Ovary (tissue), 9 donors: ENCODE data around the gene CSAG2. TPM values are rescaled to one million over a fixed set of nuclear protein-coding genes. Genes with fewer than 3 reads are reported as not detected.
"Not testable (repeated sequence)": the region's sequence is repeated elsewhere in the genome, so short reads cannot be mapped to it uniquely, and the experiment has no call there.

ENCODE experiments used
- DNase-seq, 5 donors: peaks; one replicate each; pipeline ENCODE4 v3.0.0-alpha.2; 2019 to 2020
- H3K27ac ChIP-seq, 2 donors: fragments of 200-600 bp; one replicate each; pipeline versions ENCODE4 v1.5.1 to v1.8.0; 2019 to 2022
- H3K27me3 ChIP-seq: fragments of 200-600 bp; one replicate; pipeline ENCODE4 v1.8.0; 2022
- H3K36me3 ChIP-seq: fragments of 200-600 bp; sonication (generic); one replicate; pipeline ENCODE4 v1.5.1; 2019
- H3K4me1 ChIP-seq: one replicate; pipeline ENCODE4 v1.8.1; 2013; ENCODE audit warnings: mild to moderate bottlenecking, moderate library complexity; ENCODE audit not compliant: insufficient read depth
- H3K4me3 ChIP-seq: fragments of 200-600 bp; sonication (generic); one replicate; pipeline ENCODE4 v1.5.1; 2017
- H3K9me3 ChIP-seq, 2 donors: fragments of 200-600 bp in 1 of 2; sonication (generic) in 1 of 2; one replicate each; pipeline versions ENCODE4 v1.5.1 to v1.8.1; 2013 to 2019; ENCODE audit warnings: mild to moderate bottlenecking in 1 of 2, moderate library complexity in 1 of 2
- EP300 ChIP-seq: sonication (generic); formaldehyde crosslinking; IDR thresholded peaks from one replicate; pipeline ENCODE4 v1.6.1; 2017; ENCODE audit warnings: antibody characterized with exemption
- POLR2A ChIP-seq: fragments of 450-650 bp; IDR thresholded peaks from one replicate; pipeline ENCODE4 v1.6.1; 2017; ENCODE audit warnings: antibody characterized with exemption, mild to moderate bottlenecking, moderate library complexity
- WGBS, 3 donors: extraction: QIAGEN DNeasy Blood & Tissue Kit in 1 of 3; methylation state at CpG; one replicate each; pipeline versions ENCODE4 v1.1.5 to v1.1.7; 2013 to 2017; 5-methylcytosine and 5-hydroxymethylcytosine counted together
- intact Hi-C, 4 donors: fragments of 100-400 bp; cut with DNase I; formaldehyde crosslinking; loops; one replicate each; pipeline versions ENCODE4 v1.11.0 to v1.15.1; 2022 to 2023
- polyA plus RNA-seq, 2 donors: library from polyadenylated mRNA; stranded (reverse); fragments of 200-250 nt in 1 of 2; fragments of 350-450 nt in 1 of 2; fragmentation: Illumina TruSeq in 1 of 2; extraction: RNeasy Lipid Tissue Mini Kit (QIAGEN cat#74804) in 1 of 2; gene quantifications; one replicate each; pipeline ENCODE4 v1.2.3, GENCODE V29; 2013 to 2014
- total RNA-seq, 7 donors: library from RNA; depleted of rRNA in 2 of 7; stranded (reverse); fragments of >200 nt in 2 of 7; fragmentation: NEBNext Ultra II Directional in 3 of 7; extraction: Animal tissue kit (Norgen Biotek cat#: 25700) in 3 of 7; gene quantifications; one replicate each; pipeline versions ENCODE4 v1.1.0 to v1.2.4, GENCODE V29; 2016 to 2023
- TF ChIP-seq, protein P1 (sequence below), 3 donors: fragments of 450-650 bp in 2 of 3; fragments of 200-600 bp in 1 of 3; IDR thresholded peaks; one replicate each; pipeline versions ENCODE4 v1.5.1 to v1.8.0; 2016 to 2022; ENCODE audit warnings: antibody characterized with exemption in 3 of 3, mild to moderate bottlenecking in 1 of 3
- donor health status: DM: no; HTN: no; CAD: no; lungs with moderate emphysema.
- donor health status: DM: no; HTN: no; CAD: no.
- donor health status: Bipolar disorder and iron deficiency.
- donor health status: DM: yes; HTN: yes; CAD: no.
- donor health status: DM: no; HTN: no; CAD: no.
- donor health status: DM: yes; HTN: yes; CAD: no.

Gene CSAG2
- total and polyA plus RNA-seq, 9 donors: not detected

- H3K27ac ChIP-seq, H3K4me3 ChIP-seq, H3K27me3 ChIP-seq, intact Hi-C loops, H3K9me3 ChIP-seq, H3K4me1 ChIP-seq, H3K36me3 ChIP-seq: not testable (repeated sequence)
- 86 to 100% (median 87%) methylated on average over 3 to 4 of the region's 5 CpGs for WGBS, 3 donors
- peak in 1 of 5 donors; percentile 3 for DNase-seq
These were observed 8.7 kb downstream of the CSAG2 start for GRCh38 chrX:152700390-152700789.

GRCh38 chrX:152697952-152698931 lies 10.8 kb downstream of the CSAG2 start, which contains the start of gene MAGEA3:
TSS of gene MAGEA3 (plus strand) at chrX:152698794. CDS start at chrX:152700833, 2,039 bp downstream.
- H3K27ac ChIP-seq, intact Hi-C loops, DNase-seq, H3K4me3 ChIP-seq, H3K27me3 ChIP-seq, H3K9me3 ChIP-seq, H3K36me3 ChIP-seq, H3K4me1 ChIP-seq: not testable (repeated sequence)
- WGBS, 3 donors: 71 to 78% methylated on average over 6 to 7 of the region's 34 CpGs; no CpG with 5 or more reads in 1 of the 3 donors

DNA sequence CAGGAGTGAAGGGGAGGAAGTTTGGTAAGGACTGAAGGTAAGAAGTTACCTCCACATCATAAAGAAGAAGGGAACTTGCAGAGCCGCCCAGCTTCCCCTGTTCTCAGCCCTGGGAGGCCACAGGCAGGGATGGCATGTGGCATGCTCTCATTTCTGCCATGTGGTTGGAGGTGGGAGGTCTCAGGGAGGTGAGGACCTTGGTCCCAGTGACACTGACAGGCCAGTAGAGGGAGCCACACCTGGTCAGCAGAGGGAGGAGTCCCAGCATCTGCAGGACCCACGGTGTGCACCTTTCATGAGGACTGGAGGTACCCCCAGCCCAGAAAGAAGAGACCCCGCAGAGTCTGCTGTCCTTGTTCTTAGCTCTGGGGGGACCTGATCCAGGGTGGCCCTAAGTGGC lies 28.1 kb downstream of the CSAG2 start:
- H3K9me3 ChIP-seq, H3K4me1 ChIP-seq, H3K36me3 ChIP-seq, H3K27me3 ChIP-seq, H3K27ac ChIP-seq, intact Hi-C loops, DNase-seq, H3K4me3 ChIP-seq: not testable (repeated sequence)
- WGBS, 3 donors: no CpG with 5 or more reads among the region's 3 CpGs

DNA sequence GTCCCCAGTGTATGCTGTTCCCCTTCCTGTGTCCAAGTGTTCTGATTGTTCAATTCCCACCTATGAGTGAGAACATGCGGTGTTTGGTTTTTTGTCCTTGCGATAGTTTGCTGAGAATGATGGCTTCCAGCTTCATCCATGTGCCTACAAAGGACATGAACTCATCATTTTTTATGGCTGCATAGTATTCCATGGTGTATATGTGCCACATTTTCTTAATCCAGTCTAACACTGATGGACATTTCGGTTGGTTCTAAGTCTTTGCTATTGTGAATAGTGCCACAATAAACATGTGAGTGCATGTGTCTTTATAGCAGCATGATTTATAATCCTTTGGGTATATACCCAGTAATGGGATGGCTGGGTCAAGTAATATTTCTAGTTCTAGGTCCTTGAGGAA lies 34.4 kb downstream of the CSAG2 start:
- H3K4me3 ChIP-seq, H3K27ac ChIP-seq, DNase-seq, H3K9me3 ChIP-seq, H3K36me3 ChIP-seq, intact Hi-C loops, H3K27me3 ChIP-seq, H3K4me1 ChIP-seq: not testable (repeated sequence)
- WGBS, 3 donors: 75 to 85% (median 78%) methylated on average over 3 of the region's 3 CpGs

- Histone ChIP-seq H3K9me3 (no peaks in the 10 kb centered on the region), H3K4me1 (no peaks in the 10 kb centered on the region), H3K4me3 (no peak overlapping the region), H3K36me3 (no peaks in the 10 kb centered on the region), H3K27ac (no peak overlapping the region), H3K27me3 (no peaks in the 10 kb centered on the region)
- intact Hi-C loops: no loop called here
- WGBS, 3 donors: 70 to 77% (median 75%) methylated on average over 2 of the region's 2 CpGs
- TF ChIP-seq, protein P1, sequence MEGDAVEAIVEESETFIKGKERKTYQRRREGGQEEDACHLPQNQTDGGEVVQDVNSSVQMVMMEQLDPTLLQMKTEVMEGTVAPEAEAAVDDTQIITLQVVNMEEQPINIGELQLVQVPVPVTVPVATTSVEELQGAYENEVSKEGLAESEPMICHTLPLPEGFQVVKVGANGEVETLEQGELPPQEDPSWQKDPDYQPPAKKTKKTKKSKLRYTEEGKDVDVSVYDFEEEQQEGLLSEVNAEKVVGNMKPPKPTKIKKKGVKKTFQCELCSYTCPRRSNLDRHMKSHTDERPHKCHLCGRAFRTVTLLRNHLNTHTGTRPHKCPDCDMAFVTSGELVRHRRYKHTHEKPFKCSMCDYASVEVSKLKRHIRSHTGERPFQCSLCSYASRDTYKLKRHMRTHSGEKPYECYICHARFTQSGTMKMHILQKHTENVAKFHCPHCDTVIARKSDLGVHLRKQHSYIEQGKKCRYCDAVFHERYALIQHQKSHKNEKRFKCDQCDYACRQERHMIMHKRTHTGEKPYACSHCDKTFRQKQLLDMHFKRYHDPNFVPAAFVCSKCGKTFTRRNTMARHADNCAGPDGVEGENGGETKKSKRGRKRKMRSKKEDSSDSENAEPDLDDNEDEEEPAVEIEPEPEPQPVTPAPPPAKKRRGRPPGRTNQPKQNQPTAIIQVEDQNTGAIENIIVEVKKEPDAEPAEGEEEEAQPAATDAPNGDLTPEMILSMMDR (IDR thresholded peaks at IDR 0.05): no peak
- TF ChIP-seq POLR2A (no peak), EP300 (no peak)
- DNase-seq: no peak
These were observed 34.9 kb downstream of the CSAG2 start for GRCh38 chrX:152674135-152674534.

GRCh38 chrX:152663086-152663485 lies 46.0 kb downstream of the CSAG2 start:
- H3K27ac ChIP-seq: no peak overlapping the region
- DNase-seq: no peak
- no peak for TF ChIP-seq EP300
- TF ChIP-seq POLR2A: no peak
- TF ChIP-seq, protein P1 (IDR thresholded peaks at IDR 0.05): no peak
- 35 to 43% (median 41%) methylated on average over 4 of the region's 4 CpGs for WGBS, 3 donors
- H3K27me3 ChIP-seq: no peaks in the 10 kb centered on the region
- no peaks in the 10 kb centered on the region for H3K4me1 ChIP-seq
- intact Hi-C loops: no loop called here
- no peaks in the 10 kb centered on the region for H3K9me3 ChIP-seq
- H3K36me3 ChIP-seq: no peaks in the 10 kb centered on the region
- H3K4me3 ChIP-seq: no peak overlapping the region
